Ecto neural progenitor cell (in vitro differentiated cells): ENCODE results near the gene GRM7.

Experiments used
- DNase-seq: peaks from one replicate; pipeline ENCODE4 v3.0.0-alpha.2; 2018; ENCODE audit warnings: low spot score

GRM7 gene

DNA sequence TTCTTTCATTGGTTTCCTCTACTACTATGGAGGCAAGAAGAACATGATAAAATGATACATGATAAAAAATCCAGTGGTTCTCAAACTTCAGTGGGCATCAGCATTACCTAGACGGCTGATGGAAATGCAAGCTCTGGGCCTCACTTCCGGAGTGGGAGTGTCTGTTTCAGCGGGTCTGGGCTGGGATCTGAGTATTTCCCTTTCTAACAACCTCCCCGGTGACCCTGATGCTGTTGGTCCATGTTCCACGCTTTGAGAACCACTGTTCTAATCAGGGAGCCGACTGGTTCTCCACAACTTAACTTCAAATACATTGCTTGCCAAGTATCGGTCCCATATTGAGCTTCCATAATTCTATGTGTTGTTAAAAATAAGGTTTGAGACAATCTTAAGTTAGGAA lies 928.4 kb downstream of the GRM7 start:
- DNase-seq = no peak

DNA sequence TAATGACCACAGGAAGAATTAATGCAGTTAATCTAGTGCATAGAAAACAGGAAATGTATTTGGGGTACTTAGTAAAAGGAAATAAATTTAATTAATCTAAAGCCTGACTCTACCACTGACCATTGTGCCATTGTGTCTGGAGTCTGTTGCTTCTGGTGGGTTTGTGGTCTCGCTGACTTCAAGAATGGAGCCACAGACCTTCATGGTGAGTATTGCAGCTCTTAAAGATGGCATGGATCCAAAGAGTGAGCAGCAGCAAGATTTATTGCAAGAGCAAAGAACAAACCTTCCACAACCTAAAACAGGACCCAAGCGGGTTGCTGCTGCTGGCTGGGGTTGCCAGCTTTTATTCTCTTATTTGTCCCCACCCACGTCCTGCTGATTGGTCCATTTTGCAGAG lies 929.2 kb downstream of the GRM7 start:
- no peak for DNase-seq
